ENCODE results near the gene ZNF548.
"Not testable (repeated sequence)": the region's sequence is repeated elsewhere in the genome, so short reads cannot be mapped to it uniquely, and the experiment has no call there.

ZNF548 gene
- 82.4 to 121 reads per million in 2 donors for total RNA-seq

DNA sequence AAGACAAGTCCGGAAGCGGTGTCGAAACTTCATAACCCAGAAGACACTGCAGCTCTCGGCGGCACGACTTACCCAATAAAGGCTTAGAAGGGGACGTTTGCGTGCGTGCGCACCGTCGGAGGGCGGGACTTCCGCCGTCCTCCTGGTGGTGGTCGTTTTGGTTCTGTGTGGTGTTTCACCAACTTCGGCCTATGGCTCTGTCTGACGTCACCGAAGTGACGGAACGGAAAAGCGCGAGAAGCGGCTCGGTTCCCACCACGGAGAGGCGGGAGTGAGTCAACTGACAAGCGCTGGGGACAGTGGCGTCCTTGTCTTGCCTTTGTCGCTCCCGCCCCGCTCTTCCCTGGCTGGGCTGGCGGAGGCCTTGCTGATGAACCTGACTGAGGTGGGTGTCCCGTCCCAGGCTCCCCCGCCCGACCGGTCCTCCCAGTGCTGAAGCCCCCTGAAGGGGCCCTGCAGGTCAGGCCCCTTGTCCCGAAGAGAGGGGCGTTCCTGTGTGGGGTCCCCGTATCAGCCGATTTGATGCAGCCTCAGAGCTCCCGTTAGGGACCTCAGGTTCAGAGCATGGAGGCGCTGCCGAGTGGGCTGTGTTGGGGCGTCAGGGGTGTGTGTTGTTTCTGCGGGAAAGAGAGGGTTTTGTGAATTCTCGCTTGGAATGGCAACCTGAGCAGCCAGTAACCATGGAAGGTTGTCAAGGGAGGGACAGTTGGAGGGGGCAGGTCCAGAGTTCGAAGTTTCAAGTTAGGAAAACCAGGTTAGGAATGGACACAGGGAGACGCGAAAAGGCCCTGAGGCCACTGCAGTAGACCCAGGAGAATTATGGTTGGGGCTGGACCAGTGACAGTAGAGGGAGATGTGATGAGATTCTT is at the start of gene ZNF548:
Gene ZNF548 (plus strand): TSS at position 125 of the 869 bp plus-strand sequence. CDS start 246 bp downstream, at position 371.
- DNase-seq = peak; percentile 96

DNA sequence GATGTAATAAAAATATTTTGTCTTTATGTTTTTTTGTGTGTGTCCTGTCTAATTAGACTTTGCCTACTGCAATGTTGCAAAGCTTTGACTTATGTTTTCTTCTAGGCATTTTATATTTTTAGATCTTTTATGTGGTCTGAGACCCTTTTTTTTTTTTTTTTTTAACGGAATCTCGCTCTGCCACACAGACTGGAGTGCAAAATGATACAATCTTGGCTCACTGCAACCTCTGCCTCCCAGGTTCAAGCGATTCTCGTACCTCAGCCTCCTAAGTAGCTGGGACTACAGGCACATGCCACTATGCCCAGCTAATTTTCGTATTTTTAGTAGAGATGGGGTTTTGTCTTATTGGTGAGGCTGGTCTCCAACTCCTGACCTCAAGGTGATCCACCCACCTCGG is 47.1 kb upstream of the ZNF548 start:
- DNase-seq = no peak

DNA sequence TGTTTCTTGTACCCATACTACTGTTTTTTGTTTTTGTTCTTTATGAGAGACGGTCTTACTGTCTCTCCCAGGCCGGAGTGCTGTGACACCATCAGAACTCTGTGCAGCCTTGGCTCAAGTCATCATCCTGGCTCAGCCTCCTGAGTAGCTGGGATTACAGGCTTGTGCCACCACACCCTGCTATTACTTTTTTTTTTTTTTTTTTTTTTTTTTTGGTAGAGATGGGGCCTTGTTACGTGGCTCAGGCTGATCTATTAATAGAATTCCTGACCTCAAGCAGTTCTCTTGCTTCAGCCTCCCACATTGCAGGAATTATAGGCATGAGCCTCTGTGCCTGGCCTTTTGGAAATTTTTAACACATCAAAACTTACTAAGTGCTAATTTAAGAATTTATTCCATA is 41.5 kb upstream of the ZNF548 start:
- DNase-seq = no peak

DNA sequence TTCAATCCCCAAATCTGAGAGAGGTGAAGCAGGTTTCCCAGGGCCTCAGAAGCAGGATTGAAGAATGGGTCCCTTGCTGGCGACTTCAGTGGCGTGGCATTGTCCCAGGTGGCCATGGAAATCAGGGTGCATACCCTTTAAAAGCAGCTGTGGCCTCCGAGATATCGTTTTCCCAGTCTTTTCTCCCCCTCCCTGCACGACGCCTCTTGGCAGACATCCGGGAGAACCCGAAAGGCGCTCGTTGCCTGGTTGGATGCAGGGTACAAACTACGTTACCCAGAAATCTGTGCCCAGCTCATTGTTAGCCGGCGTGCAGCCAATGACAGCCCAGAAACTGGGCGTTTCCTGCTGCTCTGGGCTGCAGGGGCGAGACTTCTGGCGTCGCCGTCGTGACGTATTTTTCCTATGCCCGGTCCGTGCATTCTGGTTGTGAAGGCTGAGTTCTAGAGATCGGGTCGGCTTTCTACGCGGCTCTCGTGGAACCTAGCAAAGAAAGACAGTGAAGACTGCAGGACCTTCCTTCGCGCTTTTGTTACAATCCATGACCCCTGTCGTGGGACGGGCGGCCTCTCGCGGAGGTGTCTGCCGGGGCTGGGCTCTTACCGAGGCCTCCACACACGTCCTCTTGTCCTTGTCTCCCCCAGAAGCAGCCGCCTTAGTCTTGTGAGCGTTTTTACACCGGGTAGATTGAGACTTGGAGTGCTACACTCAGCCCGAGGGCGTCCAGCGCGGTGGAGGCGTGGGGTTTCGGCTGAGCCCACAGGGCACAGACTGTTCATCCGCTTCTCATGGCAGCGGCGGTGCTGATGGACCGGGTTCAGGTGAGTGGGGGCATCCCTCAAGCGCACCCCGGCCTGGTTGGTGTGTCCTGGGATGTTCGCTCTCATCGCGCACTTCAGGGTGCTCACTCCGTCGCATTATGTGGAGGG is 38.5 kb upstream of the ZNF548 start, which contains the start of gene ZNF304:
Gene ZNF304 (plus strand): TSS at position 395 of the 929 bp plus-strand sequence. CDS start 394 bp downstream, at position 789.
- peak; percentile 35 for DNase-seq

DNA sequence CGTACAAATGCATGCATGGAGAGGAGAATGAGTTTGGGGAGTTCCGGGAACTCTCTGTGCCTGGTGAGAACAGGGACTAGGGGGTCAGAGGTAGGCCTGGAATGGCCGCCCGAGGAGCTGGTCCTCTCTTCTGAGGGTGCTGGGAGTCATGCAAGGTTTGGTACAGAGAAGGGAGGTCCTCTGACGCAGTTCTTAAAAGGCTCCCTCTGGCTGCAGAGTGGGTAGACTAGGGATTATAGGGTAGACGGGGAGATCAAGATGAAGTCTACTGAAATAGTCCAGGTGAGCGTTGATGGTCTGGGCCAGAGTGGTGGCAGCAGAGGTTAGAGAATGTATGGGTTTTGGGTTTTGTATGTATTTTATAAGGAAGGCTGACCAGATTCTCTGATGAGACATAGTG is 37.8 kb upstream of the ZNF548 start:
- DNase-seq = no peak

DNA sequence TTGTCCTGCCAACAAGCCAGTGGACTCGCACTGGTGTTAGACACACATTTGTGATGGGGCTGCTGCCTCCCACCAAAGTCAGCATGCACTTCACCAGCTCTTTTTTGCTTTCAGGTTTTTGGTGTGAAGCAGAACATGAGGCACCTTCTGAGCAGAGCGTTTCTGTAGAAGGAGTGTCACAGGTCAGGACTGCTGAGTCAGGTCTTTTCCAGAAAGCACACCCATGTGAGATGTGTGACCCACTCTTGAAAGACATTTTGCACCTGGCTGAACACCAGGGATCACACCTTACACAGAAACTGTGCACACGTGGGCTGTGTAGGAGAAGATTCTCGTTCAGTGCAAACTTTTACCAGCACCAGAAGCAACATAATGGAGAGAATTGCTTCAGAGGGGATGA is 33.7 kb upstream of the ZNF548 start:
- DNase-seq = no peak

DNA sequence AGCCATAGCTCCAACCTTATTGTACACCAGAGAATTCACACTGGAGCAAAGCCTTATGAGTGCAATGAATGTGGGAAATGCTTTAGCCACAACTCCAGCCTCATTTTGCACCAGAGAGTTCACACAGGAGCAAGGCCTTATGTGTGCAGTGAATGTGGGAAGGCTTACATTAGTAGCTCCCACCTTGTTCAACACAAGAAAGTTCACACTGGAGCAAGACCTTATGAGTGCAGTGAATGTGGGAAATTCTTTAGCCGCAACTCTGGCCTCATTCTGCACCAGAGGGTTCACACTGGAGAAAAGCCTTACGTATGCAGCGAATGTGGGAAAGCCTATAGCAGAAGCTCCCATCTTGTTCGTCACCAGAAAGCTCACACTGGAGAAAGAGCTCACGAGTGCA is 32.2 kb upstream of the ZNF548 start:
- DNase-seq = no peak

DNA sequence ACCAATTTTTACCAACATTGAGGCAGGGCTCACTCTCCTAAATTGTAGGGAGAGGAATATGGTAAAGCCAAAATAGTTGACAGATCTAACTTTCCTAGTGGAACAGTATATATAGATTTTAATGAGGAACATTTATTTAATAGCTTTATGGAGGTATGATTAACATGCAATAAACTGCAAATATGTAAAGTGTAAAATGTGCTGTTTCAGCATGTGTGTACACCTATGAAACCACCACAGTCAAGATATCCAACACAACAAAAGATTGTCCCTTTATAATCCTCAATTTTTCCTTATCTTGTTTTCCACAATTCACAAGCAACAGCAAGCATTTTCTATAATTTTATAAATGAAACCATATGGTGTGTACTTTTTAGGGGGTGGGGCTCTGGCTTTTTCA is 30.4 kb upstream of the ZNF548 start:
- no peak for DNase-seq

DNA sequence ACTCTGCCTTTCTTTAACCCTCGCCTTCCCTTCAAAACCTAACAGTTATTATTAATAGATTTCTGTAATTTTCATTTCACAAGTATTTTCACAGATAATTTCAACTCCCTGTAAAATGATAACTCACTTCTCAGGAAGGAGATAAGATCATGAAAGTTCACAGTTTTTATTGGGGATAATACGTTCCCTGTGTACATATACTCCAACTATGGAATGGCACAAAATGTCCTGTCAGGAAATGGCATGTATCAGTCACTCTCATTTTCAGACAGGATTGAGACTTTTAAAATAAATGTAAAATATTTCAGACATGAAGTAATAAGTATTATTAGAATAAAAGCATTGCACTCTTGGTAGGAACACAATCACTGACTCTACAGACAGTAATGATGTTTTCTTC is 27.2 kb upstream of the ZNF548 start:
- no peak for DNase-seq

DNA sequence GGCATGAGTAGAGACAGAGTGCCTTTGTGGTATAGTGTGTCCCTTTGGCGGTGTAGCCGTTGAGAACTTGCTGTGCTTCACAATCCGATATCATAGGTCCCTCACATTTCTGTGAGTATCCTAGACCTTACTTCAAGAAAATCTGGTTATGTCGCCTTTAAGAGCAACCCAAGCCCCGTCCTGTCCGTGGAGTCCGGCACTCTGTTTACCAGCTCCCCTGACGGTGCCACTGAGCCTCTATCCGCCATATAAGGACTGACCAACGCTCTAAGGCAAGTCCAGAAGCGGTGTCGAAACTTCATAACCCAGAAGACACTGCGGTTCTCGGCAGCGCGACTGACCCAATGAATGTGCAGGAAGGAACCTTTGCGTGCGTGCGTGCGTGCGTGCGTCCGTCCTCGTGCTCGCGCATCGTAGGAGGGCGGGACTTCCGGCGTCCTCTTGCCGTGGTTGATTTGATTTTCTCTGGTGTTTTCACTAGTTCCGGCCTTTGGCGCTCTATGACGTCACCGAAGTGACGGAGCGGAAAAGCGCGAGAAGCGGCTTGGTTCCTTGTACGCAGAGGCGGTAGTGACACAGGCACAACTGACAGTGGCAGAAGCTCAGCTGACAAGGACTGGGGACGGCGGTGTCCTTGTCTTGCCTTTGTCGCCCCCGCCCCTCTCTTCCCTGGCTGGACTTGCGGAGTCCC is 26.5 kb upstream of the ZNF548 start, which contains the start of the genes TRAPPC2B and ZNF547:
Gene TRAPPC2B (plus strand): TSS at position 555 of the 691 bp plus-strand sequence. CDS start 1,283 bp downstream, outside the sequence.
Gene ZNF547 (plus strand): TSS at position 555 of the 691 bp plus-strand sequence. CDS start 5,005 bp downstream, outside the sequence.
- DNase-seq = peak; percentile 86

DNA sequence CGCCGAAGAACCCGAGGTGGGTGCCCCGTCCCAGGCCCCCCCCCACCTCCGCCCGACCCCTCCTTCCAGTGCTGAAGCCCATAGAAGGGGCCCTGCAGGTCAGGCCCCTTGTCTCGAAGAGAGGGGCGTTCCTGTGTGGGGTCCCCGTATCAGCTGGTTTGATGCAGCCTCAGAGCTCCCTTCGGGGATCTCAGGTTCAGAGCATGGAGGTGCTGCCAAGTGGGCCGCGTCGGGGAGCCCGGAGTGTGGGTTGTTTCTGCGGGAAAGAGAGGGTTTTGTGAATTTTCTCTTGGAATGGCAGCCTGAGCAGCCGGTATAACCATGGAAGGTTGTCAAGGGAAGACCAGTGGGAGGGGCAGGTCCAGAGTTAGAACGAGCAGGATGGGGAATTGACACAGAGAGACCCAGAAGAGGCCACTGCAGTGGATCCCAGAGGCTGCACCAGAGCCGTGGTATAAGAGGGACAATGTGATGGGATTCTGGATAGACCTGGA is 25.9 kb upstream of the ZNF548 start:
- DNase-seq = no peak

DNA sequence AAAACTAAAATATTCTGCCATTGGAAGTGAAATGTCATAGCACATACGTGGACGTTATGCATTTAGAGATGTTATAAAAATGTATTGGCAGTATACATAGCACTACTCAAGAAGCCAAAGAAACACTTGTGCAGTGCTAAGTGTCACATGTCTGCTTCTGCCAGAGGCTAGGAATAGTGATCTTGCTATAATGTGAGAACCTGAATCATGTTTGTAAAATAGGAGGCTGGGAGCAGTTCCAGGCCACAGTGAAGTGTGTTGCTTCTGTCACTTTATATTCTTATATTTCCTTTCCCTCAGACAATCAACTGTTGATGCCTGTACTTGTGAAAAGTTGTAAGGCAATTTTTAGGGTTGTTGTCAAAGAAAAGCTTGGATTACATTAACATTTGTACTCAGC is 22.9 kb upstream of the ZNF548 start:
- DNase-seq = no peak

DNA sequence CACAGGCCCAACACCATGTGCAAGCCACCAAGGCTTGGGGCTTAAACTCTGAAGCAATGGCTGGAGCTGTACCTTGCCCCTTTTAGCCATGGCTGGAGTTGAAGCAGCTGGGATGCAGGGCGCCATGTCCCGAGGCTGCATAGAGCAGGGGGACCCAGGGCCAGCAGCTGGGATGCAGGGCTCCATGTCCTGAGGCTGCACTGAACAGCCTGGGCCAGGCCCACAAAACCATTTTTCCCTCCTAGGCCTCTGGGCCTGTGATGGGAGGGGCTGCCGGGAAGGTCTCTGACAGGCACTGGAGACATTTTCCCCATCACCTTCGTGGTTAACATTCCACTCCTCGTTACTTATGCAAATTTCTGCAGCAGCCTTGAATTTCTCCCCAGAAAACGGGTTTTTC is 15.5 kb upstream of the ZNF548 start:
- DNase-seq = no peak

DNA sequence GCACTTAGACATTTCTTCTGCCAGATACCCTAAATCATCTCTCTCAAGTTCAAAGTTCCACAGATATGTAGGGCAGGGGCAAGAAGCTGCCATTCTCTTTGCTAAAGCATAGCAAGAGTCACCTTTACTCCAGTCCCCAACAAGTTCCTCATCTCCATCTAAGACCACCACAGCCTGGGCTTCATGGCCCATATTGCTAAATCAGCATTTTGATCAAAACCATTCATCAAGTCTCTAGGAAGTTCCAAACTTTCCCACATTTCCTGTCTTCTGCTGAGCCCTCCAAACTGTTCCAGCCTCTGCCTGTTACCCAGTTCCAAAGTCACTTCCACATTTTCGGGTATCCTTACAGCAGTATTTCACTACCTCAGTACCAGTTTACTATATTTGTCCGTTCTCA is 15.0 kb upstream of the ZNF548 start:
- DNase-seq = not testable (repeated sequence)

DNA sequence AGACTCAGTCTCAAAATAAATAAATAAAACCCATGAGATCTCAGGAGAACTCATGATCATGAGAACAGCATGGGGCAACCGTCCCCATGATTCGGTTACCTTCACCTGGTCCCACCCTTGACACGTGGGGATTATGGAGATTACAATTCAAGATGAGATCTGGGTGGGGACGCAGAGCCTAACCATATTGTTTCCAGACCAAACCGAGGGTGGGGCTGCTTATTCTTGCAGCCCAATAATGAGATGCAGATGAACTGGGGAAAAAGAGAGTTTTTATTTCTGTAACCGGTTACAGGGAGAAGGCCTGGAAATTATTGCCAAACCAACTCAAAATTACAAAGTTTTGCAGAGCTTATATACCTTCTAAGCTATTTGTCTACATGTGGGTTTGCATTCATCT is 13.5 kb upstream of the ZNF548 start:
- DNase-seq = no peak

DNA sequence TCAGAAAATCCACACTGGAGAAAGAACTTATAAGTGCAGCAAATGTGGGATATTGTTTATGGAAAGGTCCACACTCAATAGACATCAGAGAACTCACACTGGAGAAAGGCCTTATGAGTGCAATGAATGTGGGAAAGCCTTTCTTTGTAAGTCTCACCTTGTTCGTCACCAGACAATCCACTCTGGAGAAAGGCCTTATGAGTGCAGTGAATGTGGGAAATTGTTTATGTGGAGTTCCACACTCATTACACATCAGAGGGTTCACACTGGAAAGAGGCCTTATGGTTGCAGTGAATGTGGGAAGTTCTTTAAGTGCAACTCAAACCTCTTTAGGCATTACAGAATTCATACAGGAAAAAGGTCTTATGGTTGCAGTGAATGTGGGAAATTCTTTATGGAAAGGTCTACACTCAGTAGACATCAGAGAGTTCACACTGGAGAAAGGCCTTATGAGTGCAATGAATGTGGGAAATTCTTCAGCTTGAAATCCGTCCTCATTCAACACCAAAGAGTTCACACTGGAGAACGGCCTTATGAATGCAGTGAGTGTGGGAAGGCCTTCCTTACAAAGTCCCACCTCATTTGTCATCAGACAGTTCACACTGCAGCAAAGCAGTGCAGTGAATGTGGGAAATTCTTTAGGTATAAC is 12.0 kb upstream of the ZNF548 start:
- no peak for DNase-seq

DNA sequence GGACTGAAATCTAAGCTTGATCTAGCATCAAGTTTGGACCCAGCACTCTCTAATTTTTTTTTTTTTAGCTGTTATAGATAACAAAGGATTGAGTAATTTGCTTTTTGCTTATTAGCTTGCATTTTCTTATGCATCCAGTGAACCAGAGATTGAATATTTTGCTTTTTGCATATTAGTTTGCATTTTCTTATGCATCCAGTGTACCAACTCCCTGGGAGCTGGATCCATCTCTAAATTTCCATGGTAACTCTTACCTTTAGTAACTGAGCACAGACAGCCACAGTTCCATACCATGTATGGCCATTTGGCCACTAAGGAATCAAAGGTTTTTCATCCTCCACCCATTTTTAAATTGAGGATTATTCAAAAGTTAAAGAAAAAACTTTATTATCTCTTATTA is 8.7 kb upstream of the ZNF548 start:
- no peak for DNase-seq

DNA sequence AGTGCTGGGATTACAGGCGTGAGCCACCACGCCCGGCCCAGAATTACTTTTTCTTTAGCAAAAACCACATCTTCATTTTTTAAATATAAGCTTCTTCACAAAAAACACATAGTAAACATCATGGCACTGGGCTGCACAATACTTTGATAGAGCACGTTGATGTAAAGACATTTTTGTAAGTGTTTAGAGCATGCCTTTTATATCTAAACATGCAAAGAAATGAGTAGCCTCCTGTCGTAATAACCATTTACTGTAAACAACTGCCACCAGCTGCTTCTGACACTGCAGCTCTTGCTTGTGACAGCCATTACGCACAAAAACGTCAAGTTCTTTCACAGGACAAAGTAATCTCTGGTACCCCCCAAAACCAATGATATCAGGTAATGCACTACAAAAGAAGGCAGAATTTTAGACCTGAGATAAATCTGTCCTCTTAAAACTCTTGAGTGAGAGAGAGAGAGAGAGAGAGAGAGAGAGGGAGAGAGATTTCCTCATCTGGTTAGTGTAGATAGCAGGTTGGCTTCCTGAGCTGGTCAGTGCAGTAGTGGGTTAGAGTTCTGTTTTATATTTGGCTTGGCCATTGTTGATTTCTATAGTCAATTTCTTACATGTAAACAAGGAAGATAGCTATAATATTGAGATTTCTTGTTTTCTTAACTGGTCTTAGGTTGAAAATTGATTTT is 6.7 kb upstream of the ZNF548 start:
- no peak for DNase-seq

DNA sequence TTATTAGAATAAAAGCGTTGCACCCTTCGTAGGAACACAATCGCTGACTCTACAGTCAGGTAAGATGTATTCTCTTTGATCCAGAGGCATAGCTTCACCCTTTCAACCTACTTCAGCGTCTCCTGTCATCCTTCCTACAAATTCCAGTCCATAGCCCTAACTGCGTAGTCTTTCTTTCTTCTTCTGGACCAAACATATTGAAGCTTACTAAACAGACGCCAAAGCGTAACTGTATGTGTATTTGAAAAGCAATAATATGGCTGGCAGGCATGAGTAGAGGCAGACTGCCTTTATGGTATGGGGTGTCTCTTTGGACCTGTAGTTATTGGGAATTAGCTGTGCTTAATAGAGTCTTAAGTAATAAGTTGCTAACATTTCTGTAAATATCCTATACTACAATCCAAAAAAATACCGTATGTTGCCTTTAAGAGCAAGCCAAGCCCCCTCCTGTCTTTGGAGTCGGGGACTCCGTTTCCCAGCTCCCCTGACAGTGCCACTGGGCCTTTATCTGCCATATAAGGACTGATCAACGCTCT is 392 bp upstream of the ZNF548 start:
- no peak for DNase-seq

DNA sequence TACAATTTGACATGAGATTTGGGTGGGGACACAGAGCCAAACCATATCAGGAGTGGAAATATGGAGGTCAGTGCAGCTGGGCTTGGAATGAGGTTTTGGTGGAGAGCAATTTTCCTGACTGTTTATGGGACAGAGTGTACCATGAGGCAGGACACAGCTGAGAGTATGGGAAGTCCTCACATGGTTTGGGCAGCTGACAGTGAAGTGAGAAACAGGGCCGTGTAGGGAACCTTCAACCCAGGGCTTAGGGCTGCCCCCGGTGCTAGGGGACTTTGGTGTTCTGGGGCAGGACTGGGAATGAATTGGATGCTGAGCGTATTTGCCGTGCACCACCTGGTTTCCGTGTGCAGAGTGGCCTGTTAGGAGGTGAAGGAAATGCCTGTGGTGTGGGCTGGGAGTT is 6.1 kb downstream of the ZNF548 start:
- no peak for DNase-seq

DNA sequence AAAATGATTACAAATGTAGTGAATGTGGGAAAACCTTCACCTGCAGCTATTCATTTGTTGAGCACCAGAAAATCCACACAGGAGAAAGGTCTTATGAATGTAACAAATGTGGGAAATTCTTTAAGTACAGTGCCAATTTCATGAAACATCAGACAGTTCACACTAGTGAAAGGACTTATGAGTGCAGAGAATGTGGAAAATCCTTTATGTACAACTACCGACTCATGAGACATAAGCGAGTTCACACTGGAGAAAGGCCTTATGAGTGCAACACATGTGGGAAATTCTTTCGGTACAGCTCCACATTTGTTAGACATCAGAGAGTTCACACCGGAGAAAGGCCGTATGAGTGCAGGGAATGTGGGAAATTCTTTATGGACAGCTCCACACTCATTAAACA is 9.2 kb downstream of the ZNF548 start:
- DNase-seq = no peak
